HCT116 (cell line): Measurements from ENCODE around the gene GNG13. TPM values are rescaled to one million over a fixed set of nuclear protein-coding genes. Genes with fewer than 3 reads are reported as not detected.

Source experiments
- ATAC-seq: fragments of 200-7000 bp; cut with Tn5 transposase; 2 replicates; pipeline ENCODE4 v1.9.1; 2020; ENCODE audit warnings: mild to moderate bottlenecking, moderate library complexity
- BruUV-seq: library from RNA; stranded (reverse); fragments of 400-500 nt; replicated peaks from 2 replicates; lab custom pipeline; 2021; lab: Mats Ljungman, UMichigan
- CTCF ChIA-PET: fragments of 300-600 bp; sonication (Branson Sonifier 250); formaldehyde crosslinking; loops from one replicate; lab custom pipeline; 2021; ENCODE audit warnings: antibody characterized with exemption; lab: Charles Lee
- POLR2A ChIA-PET: fragments of 300-600, 350-600 bp; sonication (Branson Sonifier 250); formaldehyde crosslinking; loops from one replicate; lab custom pipeline; 2021; ENCODE audit warnings: antibody characterized with exemption; lab: Charles Lee
- RAD21 ChIA-PET, 2 experiments: fragments of 300-600 bp; sonication (Branson Sonifier 250); formaldehyde crosslinking; loops; one replicate each; lab custom pipeline; 2023; ENCODE audit warnings: low total read pairs in 2 of 2; ENCODE audit not compliant: uncharacterized antibody in 2 of 2, unreplicated experiment in 2 of 2, low non-redundant PET in 1 of 2; lab: Charles Lee
- DNase-seq: peaks from one replicate; pipeline ENCODE4 v3.0.0-alpha.2; 2010; ENCODE audit warnings: low read depth, low spot score
- H2AFZ ChIP-seq: fragments of 200-600 bp; shearing (Covaris generic), sonication (generic); 2 replicates; pipeline ENCODE4 v1.6.1; 2017; ENCODE audit warnings: low read depth, mixed run types, mixed read lengths, antibody characterized with exemption, low read length; ENCODE audit not compliant: poor library complexity, severe bottlenecking
- H3K27ac ChIP-seq: 2 replicates; pipeline ENCODE4 v1.5.1; 2012; ENCODE audit warnings: low read depth, low read length
- H3K27me3 ChIP-seq: fragments of 200-600 bp; sonication (generic); 2 replicates; pipeline ENCODE4 v1.6.1; 2016; ENCODE audit warnings: mixed run types, low read length, mixed read lengths; ENCODE audit not compliant: insufficient read depth
- H3K36me3 ChIP-seq, 2 experiments: fragments of 200-500 bp in 1 of 2; fragments of 200-600 bp in 1 of 2; sonication (Bioruptor generic) in 1 of 2; sonication (generic) in 1 of 2; 2 replicates each; pipeline versions ENCODE4 v1.5.1 to v1.6.1; 2014 to 2016; ENCODE audit warnings: low read length in 2 of 2, inconsistent platforms in 1 of 2, mixed read lengths in 1 of 2, mixed run types in 1 of 2; ENCODE audit not compliant: insufficient read depth in 2 of 2, control insufficient read depth in 1 of 2
- H3K4me1 ChIP-seq, 2 experiments: fragments of 200-600 bp in 1 of 2; sonication (generic) in 1 of 2; 2 replicates each; pipeline versions ENCODE4 v1.5.1 to v1.6.1; 2012 to 2017; ENCODE audit warnings: low read length in 2 of 2, inconsistent platforms in 1 of 2, mild to moderate bottlenecking in 1 of 2, mixed read lengths in 1 of 2, mixed run types in 1 of 2, moderate library complexity in 1 of 2; ENCODE audit not compliant: insufficient read depth in 2 of 2, control insufficient read depth in 1 of 2
- H3K4me2 ChIP-seq: fragments of 200-600 bp; sonication (generic); 2 replicates; pipeline ENCODE4 v1.6.1; 2017; ENCODE audit warnings: mixed run types, low read length, mixed read lengths
- H3K4me3 ChIP-seq, 2 experiments: fragments of 200-600 bp in 1 of 2; sonication (generic) in 1 of 2; replicated peaks in 1 of 2; 2 replicates each; pipeline ENCODE4 v1.5.1; 2011 to 2016; ENCODE audit warnings: low read length in 2 of 2, control low read depth in 1 of 2, low read depth in 1 of 2, mild to moderate bottlenecking in 1 of 2, mixed read lengths in 1 of 2, mixed run types in 1 of 2
- H3K79me2 ChIP-seq: fragments of 200-600 bp; sonication (generic); 2 replicates; pipeline ENCODE4 v1.6.1; 2017; ENCODE audit warnings: mild to moderate bottlenecking, mixed run types, low read length, moderate library complexity, mixed read lengths; ENCODE audit not compliant: insufficient read depth
- H3K9ac ChIP-seq: fragments of 200-600 bp; sonication (generic); 2 replicates; pipeline ENCODE4 v1.6.1; 2016; ENCODE audit warnings: low read length, mixed read lengths
- H3K9me2 ChIP-seq: fragments of 200-600 bp; sonication (generic), shearing (Covaris generic); 2 replicates; pipeline ENCODE4 v1.6.1; 2017; ENCODE audit warnings: mixed run types, mild to moderate bottlenecking, moderate library complexity; ENCODE audit not compliant: insufficient read depth
- H3K9me3 ChIP-seq, 2 experiments: fragments of 200-500 bp in 1 of 2; fragments of 200-600 bp in 1 of 2; sonication (Bioruptor generic) in 1 of 2; sonication (generic) in 1 of 2; 2 replicates each; pipeline ENCODE4 v1.6.1; 2014 to 2017; ENCODE audit warnings: low read length in 2 of 2, mixed read lengths in 2 of 2, inconsistent platforms in 1 of 2, low read depth in 1 of 2, mild to moderate bottlenecking in 1 of 2, mixed run types in 1 of 2, moderate library complexity in 1 of 2; ENCODE audit not compliant: control insufficient read depth in 1 of 2, insufficient read depth in 1 of 2
- H4K20me1 ChIP-seq: fragments of 200-600 bp; sonication (generic), shearing (Covaris generic); 2 replicates; pipeline ENCODE4 v1.6.1; 2017; ENCODE audit warnings: mixed run types, mild to moderate bottlenecking, moderate library complexity; ENCODE audit not compliant: insufficient read depth
- CBX3 ChIP-seq: IDR thresholded peaks from 2 replicates; pipeline ENCODE4 v1.6.1; 2012; ENCODE audit warnings: low read depth
- CTCF ChIP-seq, 3 experiments: fragments of 200-600 bp in 1 of 3; sonication (generic) in 1 of 3; IDR thresholded peaks in 2 of 3; conservative IDR thresholded peaks in 1 of 3; 2 replicates each; pipeline ENCODE4 v1.5.1; 2012 to 2017; ENCODE audit warnings: low read depth in 2 of 3, low read length in 2 of 3, antibody characterized with exemption in 1 of 3, borderline replicate concordance in 1 of 3, control low read depth in 1 of 3, mild to moderate bottlenecking in 1 of 3, mixed read lengths in 1 of 3, mixed run types in 1 of 3, moderate library complexity in 1 of 3; ENCODE audit not compliant: insufficient read depth in 1 of 3
- ELF1 ChIP-seq: IDR thresholded peaks from 2 replicates; pipeline ENCODE4 v1.6.1; 2012; ENCODE audit warnings: low read depth, borderline replicate concordance
- FOSL1 ChIP-seq: IDR thresholded peaks from 2 replicates; pipeline ENCODE4 v1.6.1; 2012; ENCODE audit warnings: low read depth
- JUND ChIP-seq: IDR thresholded peaks from 2 replicates; pipeline ENCODE4 v1.6.1; 2012
- MAX ChIP-seq: IDR thresholded peaks from 2 replicates; pipeline ENCODE4 v1.6.1; 2012
- POLR2AphosphoS5 ChIP-seq: IDR thresholded peaks from 2 replicates; pipeline ENCODE4 v1.6.1; 2011; ENCODE audit warnings: mild to moderate bottlenecking, low read depth, low read length, moderate library complexity
- RAD21 ChIP-seq: IDR thresholded peaks from 2 replicates; pipeline ENCODE4 v1.6.1; 2012; ENCODE audit warnings: low read depth, mild to moderate bottlenecking
- SP1 ChIP-seq: IDR thresholded peaks from 2 replicates; pipeline ENCODE4 v1.6.1; 2012; ENCODE audit warnings: low read depth
- SRF ChIP-seq: IDR thresholded peaks from 2 replicates; pipeline ENCODE4 v1.6.1; 2012; ENCODE audit warnings: low read depth
- YY1 ChIP-seq: IDR thresholded peaks from 2 replicates; pipeline ENCODE4 v1.6.1; 2011; ENCODE audit warnings: low read length, low read depth, moderate library complexity, mild to moderate bottlenecking; ENCODE audit not compliant: insufficient replicate concordance; ENCODE audit errors: extremely low read depth
- ZBTB33 ChIP-seq: IDR thresholded peaks from 2 replicates; pipeline ENCODE4 v1.6.1; 2011; ENCODE audit warnings: mild to moderate bottlenecking, low read length, moderate library complexity; ENCODE audit not compliant: insufficient replicate concordance; ENCODE audit errors: extremely low read depth
- ZFX ChIP-seq: fragments of 450-650 bp; IDR thresholded peaks from 2 replicates; pipeline ENCODE4 v1.6.1; 2017
- intact Hi-C: fragments of 100-400 bp; cut with micrococcal nuclease; formaldehyde crosslinking; loops from 2 replicates; pipeline ENCODE4 v1.10.0; 2022
- total RNA-seq: library from RNA; stranded (reverse); gene quantifications from one replicate; pipeline ENCODE4 v1.2.1, GENCODE V29; 2021; ENCODE audit not compliant: unreplicated experiment

GNG13 gene
- total RNA-seq, 1 experiment from 2014 or later: not detected

DNA sequence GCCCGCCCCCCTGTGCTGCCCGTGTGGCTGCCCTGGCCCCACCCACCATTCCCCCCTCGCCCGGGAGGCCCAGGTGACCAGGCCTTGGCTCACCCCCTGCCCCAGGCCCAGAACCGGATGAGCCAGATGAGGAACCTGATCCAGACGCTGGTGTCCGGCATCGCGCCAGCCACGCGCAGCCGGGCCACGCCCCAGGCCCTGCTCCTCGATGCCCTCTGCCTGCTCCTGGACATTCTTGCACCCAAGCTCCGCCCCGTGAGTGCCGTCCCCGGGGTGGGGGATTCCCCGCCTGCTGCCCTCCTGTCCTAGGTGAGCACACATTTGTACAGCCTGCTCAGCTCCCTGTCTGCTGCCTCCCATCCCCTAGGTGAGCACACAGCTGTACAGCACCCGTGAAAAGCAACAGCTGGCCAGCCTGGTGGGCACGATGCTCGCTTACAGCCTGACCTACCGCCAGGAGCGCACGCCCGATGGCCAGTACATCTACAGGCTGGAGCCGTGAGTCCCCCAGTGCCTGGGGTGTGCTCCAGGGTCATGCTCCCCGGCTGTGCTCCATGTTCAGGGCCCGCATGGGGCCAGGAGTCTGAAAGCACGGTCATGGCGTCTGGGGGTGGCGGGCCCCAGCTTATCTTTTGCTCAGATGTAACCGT, 4.8 kb downstream of the GNG13 start:
- RAD21 ChIA-PET: no interaction called here
- H3K79me2 ChIP-seq: peaks cover 12% of the 10 kb centered on the region
- H3K9me2 ChIP-seq: no peaks in the 10 kb centered on the region
- H3K4me3 ChIP-seq: peak overlapping the region in 1 of 2 experiments; percentile 32; a peak in 2 of 4 replicates
- no peak overlapping the region for H2AFZ ChIP-seq
- peak overlapping the region; percentile 50 for H3K9ac ChIP-seq
- H3K9me3 ChIP-seq: no peaks in the 10 kb centered on the region
- H3K36me3 ChIP-seq: peaks cover 0 to 12% of the 10 kb centered on the region in 2 experiments; a peak in 3 of 4 replicates
- DNase-seq (peak; percentile 58), ATAC-seq (peak; percentile 43)
- peaks cover 17 to 44% of the 10 kb centered on the region in 2 experiments for H3K4me1 ChIP-seq
- peak overlapping the region; percentile 53 for H3K27ac ChIP-seq
- CTCF ChIA-PET: interaction anchor here (0.6 to 2.0 kb wide), 3 partner anchors 83 to 310 kb away, joined by 3 to 9 read pairs (median 3); no protein-coding TSS in a partner anchor
- POLR2A ChIA-PET: interaction anchor here (1.0 kb wide), 1 partner anchor 11 kb away, joined by 3 read pairs; no protein-coding TSS in a partner anchor
- no TSS peak for BruUV-seq
- intact Hi-C loops: no loop called here
- no peaks in the 10 kb centered on the region for H3K27me3 ChIP-seq
- H4K20me1 ChIP-seq: no peaks in the 10 kb centered on the region
- TF ChIP-seq POLR2AphosphoS5 (peak; percentile 67), JUND (no peak), FOSL1 (no peak), ZBTB33 (no peak), CTCF (IDR thresholded peaks at IDR 0.05 in 2 of 3, conservative IDR thresholded peaks at IDR 0.05 in 1 of 3; ENCODE audit: borderline replicate concordance in 1 of 3, insufficient read depth in 1 of 3, low read depth in 2 of 3, low read length in 2 of 3) (no peak), MAX (peak; percentile 86), YY1 (no peak), ZFX (no peak), SP1 (peak; percentile 80; the same call in 1 of the 2 replicates), RAD21 (no peak), SRF (no peak), ELF1 (no peak), CBX3 (no peak)
- peak overlapping the region; percentile 68 for H3K4me2 ChIP-seq
